GM19025 (cell line): ENCODE results near the gene SLC23A1.
"Not testable (repeated sequence)": the region's sequence is repeated elsewhere in the genome, so short reads cannot be mapped to it uniquely, and the experiment has no call there.

Experiments used
- ATAC-seq: cut with Tn5 transposase; IDR thresholded peaks from one replicate; pipeline ENCODE4 v1.9.1; 2021; ENCODE audit warnings: mild to moderate bottlenecking, low read depth, moderate library complexity; ENCODE audit not compliant: unreplicated experiment

Gene SLC23A1

DNA sequence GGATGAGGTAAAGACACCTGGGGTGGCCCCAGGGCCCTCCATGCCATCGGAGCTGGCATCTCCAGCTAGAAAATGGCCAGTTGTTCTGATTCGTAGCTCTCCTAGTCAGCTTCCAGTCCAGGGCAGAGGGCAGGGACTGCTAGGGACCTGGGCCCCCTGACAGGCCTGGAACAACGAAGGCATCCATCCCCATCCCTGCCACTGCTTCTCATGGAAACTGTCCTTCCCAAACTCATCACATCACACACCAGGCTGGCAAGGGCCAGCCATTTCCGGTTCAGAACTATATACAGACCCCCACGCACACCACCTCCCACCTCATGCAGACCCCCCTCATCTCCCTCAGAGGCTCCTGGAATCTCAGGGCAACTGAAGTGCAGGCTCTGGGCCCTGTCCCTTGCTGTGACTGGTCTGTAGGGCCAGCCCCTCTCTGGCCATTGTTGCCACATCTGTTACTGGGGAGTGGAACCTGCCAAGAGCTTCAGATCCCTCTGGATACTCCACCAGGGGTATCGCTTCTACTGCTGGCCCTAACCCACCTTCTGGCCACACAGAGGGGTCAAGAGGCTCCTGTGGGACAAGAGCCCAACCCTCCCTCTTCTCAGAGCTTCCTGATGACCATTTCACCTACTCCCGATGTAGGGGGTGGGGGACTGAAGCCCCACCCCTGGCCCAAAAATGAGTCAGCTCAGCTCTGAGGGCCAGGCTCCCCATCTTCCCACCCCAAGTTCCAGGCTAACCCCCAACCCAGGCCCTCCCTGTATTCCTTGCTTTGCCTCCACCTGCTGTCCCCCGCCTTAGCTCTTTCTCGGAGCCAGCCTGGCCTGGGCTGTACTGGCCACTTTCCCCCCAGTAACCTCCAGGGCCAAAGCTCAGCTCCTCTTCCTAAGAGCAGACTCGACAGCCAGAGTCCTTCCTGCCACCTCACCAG lies 7.8 kb upstream of the SLC23A1 start:
- ATAC-seq, result no peak

GRCh38 chr5:139389701-139390638 lies 6.9 kb upstream of the SLC23A1 start, which contains the start of gene MZB1:
TSS of gene MZB1 (minus strand) at chr5:139389913. CDS start at chr5:139389856, 57 bp downstream.
- peak; percentile 41 for ATAC-seq

DNA sequence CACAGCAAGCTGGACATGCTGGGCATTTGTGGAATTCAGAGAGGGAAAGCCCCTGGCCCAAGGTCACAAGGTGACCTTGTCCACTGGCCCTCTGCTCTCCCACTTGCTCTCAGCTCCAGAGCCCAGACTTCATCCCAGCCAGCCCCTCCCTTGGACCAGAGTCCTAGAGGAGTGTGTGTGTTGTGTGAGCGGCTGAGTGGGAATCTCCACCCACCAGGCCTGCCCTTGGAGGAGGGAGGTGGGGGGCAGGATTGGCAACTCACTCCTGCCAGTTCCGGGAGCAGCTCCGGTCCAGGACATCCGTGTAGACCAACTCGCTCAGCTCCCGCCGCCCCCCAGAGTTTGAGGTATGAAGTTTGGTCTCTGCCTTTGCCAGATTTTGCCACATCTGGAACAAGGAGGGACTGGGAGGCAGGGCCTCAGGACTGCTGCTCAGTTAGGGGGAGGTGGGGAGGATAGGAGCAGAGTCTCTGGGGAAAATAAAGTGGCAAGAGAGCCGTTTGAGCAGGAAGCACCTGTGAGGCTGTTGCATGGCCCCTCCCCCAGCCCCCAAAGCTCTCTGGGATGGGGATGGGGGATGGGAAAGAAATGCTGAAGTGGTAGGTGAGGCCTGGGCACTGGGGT lies 5.2 kb upstream of the SLC23A1 start:
- no peak for ATAC-seq

DNA sequence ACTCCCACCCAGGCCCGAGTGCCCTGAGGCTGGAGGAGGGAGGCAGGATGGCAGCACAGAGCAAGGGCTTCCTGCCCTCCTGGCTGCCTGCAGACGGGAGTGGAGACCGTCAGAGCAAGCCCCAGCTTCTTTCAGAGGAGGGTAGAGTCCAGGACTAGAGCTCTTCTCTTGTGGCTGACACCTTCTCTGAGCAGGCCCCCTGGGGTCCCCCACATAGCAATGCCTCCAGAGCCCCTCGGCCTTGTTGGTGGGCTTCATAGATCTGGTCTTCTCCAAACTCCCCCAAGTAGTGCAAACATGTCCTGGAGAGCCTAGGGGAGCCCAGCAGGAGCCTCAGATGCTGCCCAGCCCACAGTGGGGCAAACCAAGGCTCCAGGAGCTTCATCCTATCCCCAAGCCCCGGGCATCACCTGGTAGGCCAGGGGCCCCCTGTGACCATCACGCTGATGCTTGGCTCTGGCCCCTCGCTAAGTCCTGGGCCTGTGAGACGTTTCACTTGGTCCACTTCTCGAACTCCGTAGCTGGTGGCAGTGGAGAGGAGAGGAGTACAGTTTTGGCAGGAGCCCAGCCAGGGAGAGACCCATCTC lies 4.6 kb upstream of the SLC23A1 start:
- no peak for ATAC-seq

DNA sequence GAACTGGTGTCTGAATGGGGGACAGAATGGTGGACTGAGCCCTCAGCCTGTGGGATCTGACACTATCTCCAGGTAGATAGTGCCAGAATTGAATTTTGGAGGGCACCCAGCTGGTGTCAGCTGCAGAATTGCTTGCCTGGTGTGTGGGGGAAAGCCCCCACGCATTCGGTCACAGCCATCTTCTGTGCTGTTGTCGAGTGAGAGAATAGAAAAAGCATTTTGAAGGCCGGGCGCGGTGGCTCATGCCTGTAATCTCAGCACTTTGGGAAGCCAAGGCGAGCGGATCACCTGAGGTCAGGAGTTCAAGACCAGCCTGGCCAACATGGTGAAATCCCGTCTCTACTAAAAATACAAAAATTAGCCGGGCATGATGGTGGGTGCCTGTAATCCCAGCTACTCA lies 3.9 kb upstream of the SLC23A1 start:
- ATAC-seq, result not testable (repeated sequence)

DNA sequence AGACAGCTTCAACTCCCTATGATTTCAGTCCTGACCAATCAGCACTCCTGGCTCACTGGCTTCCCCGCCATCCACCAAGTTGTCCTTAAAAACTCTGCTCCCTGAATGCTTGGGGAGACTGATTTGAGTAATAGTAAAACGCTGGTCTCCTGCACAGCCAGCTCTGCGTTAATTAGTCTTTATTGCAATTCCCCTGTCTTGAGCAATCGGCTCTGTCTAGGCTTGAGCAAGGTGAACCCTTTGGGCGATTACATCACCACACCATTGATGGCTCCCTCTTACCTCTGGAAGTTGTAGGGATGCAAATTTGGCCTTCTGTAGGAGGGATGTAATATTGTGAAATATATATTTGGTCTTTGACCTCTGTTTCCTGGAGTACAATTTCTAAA lies 2.9 kb upstream of the SLC23A1 start:
- ATAC-seq, result no peak

GRCh38 chr5:139385061-139386049 lies 2.3 kb upstream of the SLC23A1 start:
- no peak for ATAC-seq

DNA sequence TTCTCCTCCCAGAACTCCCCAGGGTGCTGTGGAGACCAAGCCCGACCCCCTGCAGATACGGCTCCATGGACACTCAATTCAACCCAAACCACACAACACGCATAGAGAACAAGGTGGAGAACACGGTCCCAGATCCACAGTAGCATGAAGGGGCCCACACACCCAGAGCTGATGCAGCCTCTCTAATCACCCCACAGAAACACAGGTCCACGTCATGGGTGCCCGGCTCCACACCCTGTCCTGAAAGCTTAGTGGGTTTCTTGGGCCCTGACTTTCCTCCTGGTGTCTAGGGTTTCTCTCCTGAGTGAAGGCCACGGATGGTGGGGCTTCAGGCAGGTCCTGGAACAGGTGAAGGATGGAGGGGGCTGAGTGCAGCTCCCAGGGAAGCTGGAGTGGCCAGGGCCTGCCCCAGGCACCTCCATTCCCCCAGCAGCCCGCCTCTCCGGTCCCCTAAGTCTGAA lies 1.5 kb upstream of the SLC23A1 start:
- ATAC-seq, result no peak

DNA sequence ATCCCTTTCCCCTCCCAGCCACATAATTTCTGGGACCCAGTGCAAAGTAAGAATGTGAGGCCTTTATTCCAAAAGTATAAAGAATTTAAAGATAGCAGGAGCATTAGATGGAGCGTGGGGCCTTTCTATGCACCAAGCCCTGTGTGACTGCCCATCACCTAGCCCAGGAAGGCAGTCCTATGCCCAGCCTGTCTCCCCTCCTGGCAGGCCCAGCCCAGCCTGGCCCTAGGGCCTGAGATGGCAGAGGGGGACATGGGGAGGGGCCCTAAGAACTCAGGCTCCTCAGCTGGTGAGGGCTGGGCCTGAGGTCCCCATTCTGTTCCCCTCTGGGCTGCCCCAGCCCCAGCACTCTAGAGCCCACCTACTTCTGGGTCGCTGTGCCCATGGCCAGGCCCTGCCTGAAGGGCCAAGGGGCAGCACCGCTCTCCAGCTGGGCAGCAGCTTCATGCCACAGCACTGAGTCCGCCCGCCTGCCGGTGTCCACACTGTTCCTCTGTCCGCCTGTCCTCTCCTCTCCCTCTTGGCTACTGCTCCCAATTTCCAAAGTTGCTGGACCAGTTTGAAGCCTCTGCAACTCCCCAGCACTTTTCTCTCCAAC lies 995 bp upstream of the SLC23A1 start:
- ATAC-seq, result no peak

- ATAC-seq, result no peak
Measured at GRCh38 chr5:139382807-139383206, 290 bp downstream of the SLC23A1 start.

GRCh38 chr5:139381837-139382761 lies 998 bp downstream of the SLC23A1 start:
- no peak for ATAC-seq

- no peak for ATAC-seq
Measured at GRCh38 chr5:139379626-139380449, 3.3 kb downstream of the SLC23A1 start.

DNA sequence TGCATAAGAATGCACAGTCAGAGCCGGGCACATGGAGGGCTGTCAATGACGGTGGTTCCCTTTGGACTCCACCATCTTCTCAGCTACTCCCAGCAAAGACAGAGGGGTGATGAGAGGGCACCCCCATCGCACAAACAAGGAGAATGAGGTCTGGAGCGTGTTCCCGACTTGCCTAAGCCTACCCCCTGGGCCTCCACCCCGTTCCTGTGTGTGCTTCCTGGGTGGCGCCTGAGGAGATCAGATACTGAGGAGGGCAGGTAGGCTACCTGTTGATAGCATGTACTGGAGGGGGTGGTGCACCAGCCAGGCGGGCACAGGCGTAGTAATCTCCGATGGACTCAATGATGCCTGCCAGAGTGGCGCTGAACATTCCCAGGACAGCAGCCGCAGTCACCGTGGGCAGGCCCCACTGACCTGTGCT lies 4.1 kb downstream of the SLC23A1 start:
- no peak for ATAC-seq

- ATAC-seq, result no peak
Measured at GRCh38 chr5:139378101-139378825, 4.8 kb downstream of the SLC23A1 start.

GRCh38 chr5:139377226-139377625 lies 5.9 kb downstream of the SLC23A1 start:
- no peak for ATAC-seq

- ATAC-seq, result no peak
Measured at GRCh38 chr5:139376364-139376763, 6.7 kb downstream of the SLC23A1 start.
